ENCODE data around the gene CHCHD5.

The CHCHD5 gene

GRCh38 chr2:112623913-112624777 lies 39.7 kb downstream of the CHCHD5 start:
- DNase-seq: no peak

- DNase-seq: no peak
These were observed 41.2 kb downstream of the CHCHD5 start for GRCh38 chr2:112625474-112626114.

GRCh38 chr2:112626604-112627059 lies 42.2 kb downstream of the CHCHD5 start:
- peak in 50 of 51 donors; percentile 10 to 87 (median 53) for DNase-seq

- DNase-seq: peak in 2 of 51 donors; percentile 21 to 40
These were observed 42.9 kb downstream of the CHCHD5 start for GRCh38 chr2:112627060-112628040.

- no peak for DNase-seq
These were observed 44.8 kb downstream of the CHCHD5 start for GRCh38 chr2:112629224-112629623.

- no peak for DNase-seq
These were observed 45.4 kb downstream of the CHCHD5 start for GRCh38 chr2:112629823-112630222.

- DNase-seq: no peak
These were observed 45.9 kb downstream of the CHCHD5 start for GRCh38 chr2:112630268-112630667.

- no peak for DNase-seq
These were observed 49.3 kb downstream of the CHCHD5 start for GRCh38 chr2:112633708-112634107.

GRCh38 chr2:112634153-112634873 lies 49.9 kb downstream of the CHCHD5 start:
- DNase-seq: no peak

GRCh38 chr2:112634874-112635157 lies 50.4 kb downstream of the CHCHD5 start:
- DNase-seq: no peak

GRCh38 chr2:112636605-112637288 lies 52.3 kb downstream of the CHCHD5 start:
- DNase-seq: no peak

- DNase-seq: no peak
These were observed 52.9 kb downstream of the CHCHD5 start for GRCh38 chr2:112637289-112637660.

Data from hypothalamus (tissue), 51 donors.